ENCODE data around the gene SLC37A2.

SLC37A2 gene

GRCh38 chr11:125079151-125079877, 16.2 kb downstream of the SLC37A2 start:
- TF ChIP-seq, protein P1, sequence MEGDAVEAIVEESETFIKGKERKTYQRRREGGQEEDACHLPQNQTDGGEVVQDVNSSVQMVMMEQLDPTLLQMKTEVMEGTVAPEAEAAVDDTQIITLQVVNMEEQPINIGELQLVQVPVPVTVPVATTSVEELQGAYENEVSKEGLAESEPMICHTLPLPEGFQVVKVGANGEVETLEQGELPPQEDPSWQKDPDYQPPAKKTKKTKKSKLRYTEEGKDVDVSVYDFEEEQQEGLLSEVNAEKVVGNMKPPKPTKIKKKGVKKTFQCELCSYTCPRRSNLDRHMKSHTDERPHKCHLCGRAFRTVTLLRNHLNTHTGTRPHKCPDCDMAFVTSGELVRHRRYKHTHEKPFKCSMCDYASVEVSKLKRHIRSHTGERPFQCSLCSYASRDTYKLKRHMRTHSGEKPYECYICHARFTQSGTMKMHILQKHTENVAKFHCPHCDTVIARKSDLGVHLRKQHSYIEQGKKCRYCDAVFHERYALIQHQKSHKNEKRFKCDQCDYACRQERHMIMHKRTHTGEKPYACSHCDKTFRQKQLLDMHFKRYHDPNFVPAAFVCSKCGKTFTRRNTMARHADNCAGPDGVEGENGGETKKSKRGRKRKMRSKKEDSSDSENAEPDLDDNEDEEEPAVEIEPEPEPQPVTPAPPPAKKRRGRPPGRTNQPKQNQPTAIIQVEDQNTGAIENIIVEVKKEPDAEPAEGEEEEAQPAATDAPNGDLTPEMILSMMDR (IDR thresholded peaks at IDR 0.05; ENCODE audit: low read depth, low read length), result no peak
- no peak for DNase-seq (ENCODE audit: extremely low read depth, low read depth)

DNA sequence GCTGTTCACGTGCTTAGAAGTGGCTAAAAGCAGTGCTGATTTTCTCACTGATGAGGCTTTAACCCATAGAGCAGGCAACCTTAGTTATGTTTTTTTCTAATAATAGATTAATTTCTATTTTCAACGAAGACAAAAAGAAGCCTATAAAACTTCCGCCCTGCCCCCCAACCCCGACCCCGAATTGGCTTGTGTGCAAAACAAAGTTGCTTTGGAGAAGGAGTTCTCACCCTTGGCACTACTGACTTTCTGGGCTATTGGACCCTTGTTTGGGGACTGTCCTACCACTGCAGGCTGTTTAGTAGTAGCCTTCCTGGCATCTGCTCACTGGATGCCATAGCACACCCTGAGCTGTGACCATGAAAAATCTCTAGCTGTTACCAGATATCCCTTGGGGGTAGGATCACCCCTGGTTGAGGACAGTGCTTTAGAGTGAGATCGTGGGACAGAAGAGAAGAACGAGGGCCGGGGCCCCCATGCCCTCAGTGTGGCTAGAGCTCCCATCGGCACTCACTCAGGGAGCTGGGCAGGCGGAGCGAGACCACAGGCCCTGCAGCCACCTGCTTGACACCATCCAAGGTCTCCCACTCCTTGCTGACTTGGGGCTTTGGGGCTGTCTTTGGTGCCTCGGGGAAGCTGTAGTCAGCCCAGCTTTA, 16.9 kb downstream of the SLC37A2 start:
- DNase-seq (ENCODE audit: extremely low read depth, low read depth), result no peak
- TF ChIP-seq, protein P1 (IDR thresholded peaks at IDR 0.05; ENCODE audit: low read depth, low read length), result no peak

DNA sequence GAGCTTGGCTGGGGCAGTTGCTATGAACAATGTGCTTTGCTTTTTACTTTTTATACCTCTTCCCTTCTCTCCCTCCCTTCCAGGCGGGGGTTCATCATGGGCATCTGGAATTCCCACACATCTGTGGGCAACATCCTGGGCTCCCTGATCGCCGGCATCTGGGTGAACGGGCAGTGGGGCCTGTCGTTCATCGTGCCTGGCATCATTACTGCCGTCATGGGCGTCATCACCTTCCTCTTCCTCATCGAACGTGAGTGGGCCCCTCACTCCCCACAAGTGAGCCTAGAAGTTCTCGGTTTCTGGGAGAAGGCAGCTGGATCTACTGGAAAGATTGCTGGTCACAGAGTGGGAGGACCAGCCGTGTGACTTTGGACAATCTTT, 17.4 kb downstream of the SLC37A2 start:
- no peak for DNase-seq (ENCODE audit: extremely low read depth, low read depth)
- TF ChIP-seq, protein P1 (IDR thresholded peaks at IDR 0.05; ENCODE audit: low read depth, low read length), result no peak

DNA sequence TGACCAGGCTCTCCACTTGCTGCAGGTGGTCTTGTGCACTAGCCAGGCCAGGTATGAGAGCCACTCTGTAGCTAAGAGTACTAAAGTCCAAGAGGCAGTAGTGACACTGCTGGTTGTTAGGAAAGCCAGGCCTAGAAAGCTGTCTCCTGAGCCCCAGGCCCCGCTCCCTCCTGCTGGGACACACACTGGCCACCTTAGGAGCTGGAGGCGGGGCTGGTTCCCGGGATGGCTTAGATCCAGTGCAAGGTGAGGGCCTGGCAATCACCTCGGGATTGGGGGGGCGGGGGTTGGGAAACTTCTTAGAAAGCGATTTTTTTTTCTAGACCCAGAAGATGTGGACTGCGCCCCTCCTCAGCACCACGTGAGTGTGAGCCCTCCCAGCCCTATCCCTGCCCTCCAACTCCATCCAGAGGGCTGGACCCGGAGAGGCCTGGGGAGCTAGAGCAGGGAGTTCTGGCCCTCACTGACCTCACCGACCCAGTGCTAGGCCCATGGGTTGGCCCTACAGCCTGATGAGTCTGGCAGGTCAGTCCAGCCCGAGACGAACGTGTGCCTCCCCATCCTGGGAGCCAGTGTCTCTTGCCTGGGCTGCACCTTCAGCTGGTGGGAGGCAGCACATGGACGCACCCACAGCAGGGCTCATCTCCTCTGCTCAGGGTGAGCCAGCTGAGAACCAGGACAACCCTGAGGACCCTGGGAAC, 18.1 kb downstream of the SLC37A2 start:
- TF ChIP-seq, protein P1 (IDR thresholded peaks at IDR 0.05; ENCODE audit: low read depth, low read length), result no peak
- DNase-seq (ENCODE audit: extremely low read depth, low read depth), result no peak

- DNase-seq (ENCODE audit: extremely low read depth, low read depth), result no peak
- TF ChIP-seq, protein P1 (IDR thresholded peaks at IDR 0.05; ENCODE audit: low read depth, low read length), result no peak
Observed at GRCh38 chr11:125082040-125082439, 18.9 kb downstream of the SLC37A2 start.

DNA sequence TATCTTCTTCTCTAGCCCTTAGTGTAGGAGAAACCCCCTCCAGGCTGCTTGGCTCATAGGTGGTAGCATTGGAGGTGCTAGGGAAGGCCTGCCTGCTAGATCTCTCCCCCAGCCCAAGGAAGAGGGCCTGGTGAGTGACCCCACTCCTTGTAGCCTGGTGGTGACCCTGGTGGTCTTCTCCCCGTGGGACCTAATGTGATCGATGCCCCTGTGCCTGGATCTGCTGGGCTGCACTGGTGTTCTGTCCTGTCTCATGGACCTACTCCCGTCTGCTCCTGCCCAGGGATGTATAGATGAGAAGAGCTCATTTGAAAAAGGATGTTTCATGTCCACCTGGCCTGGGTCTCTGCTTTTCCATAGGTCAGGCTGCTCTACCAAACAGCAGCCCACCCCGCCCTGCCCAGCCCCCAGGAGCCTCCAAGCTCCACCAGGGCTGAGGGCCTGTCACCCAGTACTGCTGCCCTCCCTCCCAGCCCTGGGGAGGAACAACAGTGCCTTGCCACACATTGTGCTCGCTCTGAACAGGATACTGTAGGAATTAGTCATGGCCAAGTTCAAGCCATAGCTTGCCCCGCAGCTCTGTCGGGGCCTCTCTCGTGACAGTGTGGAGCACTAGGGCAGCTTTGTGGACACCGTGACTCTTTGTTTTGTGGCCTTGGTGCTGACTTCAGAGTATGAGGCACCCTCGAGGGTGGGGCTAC, 19.7 kb downstream of the SLC37A2 start:
- no peak for DNase-seq (ENCODE audit: extremely low read depth, low read depth)
- TF ChIP-seq, protein P1 (IDR thresholded peaks at IDR 0.05; ENCODE audit: low read depth, low read length), result no peak

Measured in AG09319 (cell line).